T-cell (primary cell): ENCODE data around the gene PSME2. TPM values are rescaled to one million over a fixed set of nuclear protein-coding genes. Genes with fewer than 3 reads are reported as not detected.
A peak's percentile ranks its signal among the peaks of the same experiment; 100 is the strongest.

Experiments used
- ATAC-seq, 4 experiments: fragments of 200-7000 bp in 3 of 4; fragments of 150-1000 bp in 1 of 4; cut with Tn5 transposase; replicated peaks in 1 of 4; 1 replicate in 3 of 4; 2 replicates in 1 of 4; pipeline ENCODE4 v1.10.0; 2021; ENCODE audit warnings: moderate library complexity in 3 of 4, mild to moderate bottlenecking in 2 of 4, moderate number of reproducible peaks in 1 of 4
- CTCF ChIA-PET, 2 donors: fragments of 300-600 bp; sonication (Branson Sonifier 250); formaldehyde crosslinking; loops; one replicate each; lab custom pipeline; 2022; ENCODE audit warnings: antibody characterized with exemption in 2 of 2; lab: Charles Lee
- POLR2A ChIA-PET, 2 donors: fragments of 300-600 bp; sonication (Branson Sonifier 250); formaldehyde crosslinking; loops; one replicate each; lab custom pipeline; 2022; ENCODE audit warnings: antibody characterized with exemption in 2 of 2; lab: Charles Lee
- DNase-seq, 35 experiments: peaks; one replicate each; pipeline versions ENCODE4 v3.0.0 to v3.0.0-alpha.2; 2013 to 2023
- H3K27ac ChIP-seq: one replicate; pipeline ENCODE4 v1.5.1; 2013; ENCODE audit warnings: low read length
- H3K27me3 ChIP-seq, 2 experiments: replicated peaks in 1 of 2; 1 replicate in 1 of 2; 2 replicates in 1 of 2; pipeline versions ENCODE4 v1.6.1 to v1.7.0; 2013; ENCODE audit warnings: low read length in 1 of 2, mixed read lengths in 1 of 2; ENCODE audit not compliant: control insufficient read depth in 2 of 2, insufficient read depth in 2 of 2; ENCODE audit errors: extremely low read depth in 1 of 2
- H3K36me3 ChIP-seq, 2 donors: 1 replicate in 1 of 2; 2 replicates in 1 of 2; pipeline versions ENCODE4 v1.6.1 to v1.7.0; 2013; ENCODE audit warnings: low read length in 1 of 2; ENCODE audit not compliant: control insufficient read depth in 2 of 2, insufficient read depth in 1 of 2; ENCODE audit errors: extremely low read depth in 1 of 2
- H3K4me1 ChIP-seq, 2 experiments: 1 replicate in 1 of 2; 2 replicates in 1 of 2; pipeline versions ENCODE4 v1.6.1 to v1.7.0; 2013; ENCODE audit warnings: low read length in 2 of 2, mixed read lengths in 1 of 2; ENCODE audit not compliant: insufficient read depth in 2 of 2, control insufficient read depth in 1 of 2; ENCODE audit errors: extremely low read depth in 1 of 2
- H3K4me3 ChIP-seq, 2 donors: 1 replicate in 1 of 2; 2 replicates in 1 of 2; pipeline versions ENCODE4 v1.5.1 to v1.7.0; 2013; ENCODE audit warnings: mild to moderate bottlenecking in 2 of 2, low read length in 1 of 2, moderate library complexity in 1 of 2; ENCODE audit not compliant: control insufficient read depth in 1 of 2; ENCODE audit errors: extremely low read depth in 1 of 2
- H3K9me3 ChIP-seq: 2 replicates; pipeline ENCODE4 v1.7.0; 2013
- H3K27ac Mint-ChIP-seq, 2 donors: one replicate each; pipeline ENCODE4 v1.8.0; 2020 to 2021; ENCODE audit warnings: mild to moderate bottlenecking in 2 of 2, mixed read lengths in 2 of 2
- H3K27me3 Mint-ChIP-seq, 2 donors: one replicate each; pipeline ENCODE4 v1.8.0; 2021 to 2022; ENCODE audit warnings: mixed read lengths in 2 of 2
- H3K36me3 Mint-ChIP-seq: one replicate; pipeline ENCODE4 v1.8.0; 2021; ENCODE audit warnings: mixed read lengths
- H3K4me1 Mint-ChIP-seq, 3 donors: one replicate each; pipeline ENCODE4 v1.8.0; 2020 to 2022; ENCODE audit warnings: mixed read lengths in 3 of 3, mild to moderate bottlenecking in 1 of 3
- H3K4me3 Mint-ChIP-seq, 3 donors: one replicate each; pipeline ENCODE4 v1.8.0; 2020 to 2022; ENCODE audit warnings: mild to moderate bottlenecking in 3 of 3, mixed read lengths in 3 of 3, moderate library complexity in 3 of 3
- H3K9me3 Mint-ChIP-seq, 3 donors: one replicate each; pipeline ENCODE4 v1.8.0; 2020 to 2022; ENCODE audit warnings: mixed read lengths in 3 of 3
- WGBS: methylation state at CpG from one replicate; pipeline ENCODE4 v1.1.5; 2013; ENCODE audit warnings: missing lambda C conversion rate; ENCODE audit not compliant: insufficient coverage; 5-methylcytosine and 5-hydroxymethylcytosine counted together
- total RNA-seq, 35 experiments: library from RNA in 6 of 35; stranded (reverse) in 6 of 35; fragments of 120-200 nt in 1 of 35; gene quantifications; one replicate each; pipeline versions ENCODE4 v1.2.1 to v1.2.4 and lab custom pipeline; 2013 to 2026

PSME2 gene
- total RNA-seq, 5 donors from 2014 or later (not counting 1 experiment from before 2014, with no cell fraction given) = 130 to 192 (median 159) TPM

- ATAC-seq = no peak
- Histone ChIP-seq H3K4me3 (no peak overlapping the region), H3K9me3 (no peaks in the 10 kb centered on the region), H3K27ac (no peak overlapping the region), H3K27me3 (no peaks in the 10 kb centered on the region), H3K36me3 (peaks cover 20 to 61% of the 10 kb centered on the region in 2 donors), H3K4me1 (peaks cover 3 to 30% of the 10 kb centered on the region in 2 experiments)
- Mint-ChIP-seq H3K27ac (peak overlapping the region; percentile 59 to 72), H3K9me3 (no peaks in the 10 kb centered on the region), H3K36me3 (peaks cover 26% of the 10 kb centered on the region), H3K4me1 (peaks cover 28 to 38% (median 30%) of the 10 kb centered on the region in 3 donors), H3K4me3 (peak overlapping the region; percentile 70 to 89 (median 86)), H3K27me3 (no peaks in the 10 kb centered on the region)
- 100% methylated on average over 3 of the region's 10 CpGs for WGBS
- ChIA-PET POLR2A (interaction anchor here in 1 of 2 donors (0.6 to 0.8 kb wide), 2 partner anchors 26 to 36 kb away, joined by 3 to 7 read pairs; partner anchors contain the start of gene IRF9), CTCF (no interaction called here)
- no peak for DNase-seq
Observed at GRCh38 chr14:24186831-24187538, 40.6 kb upstream of the PSME2 start.

- Histone ChIP-seq H3K4me3 (no peak overlapping the region), H3K9me3 (no peaks in the 10 kb centered on the region), H3K27ac (no peak overlapping the region), H3K27me3 (no peaks in the 10 kb centered on the region), H3K4me1 (peaks cover 3 to 30% of the 10 kb centered on the region in 2 experiments), H3K36me3 (peaks cover 24 to 67% of the 10 kb centered on the region in 2 donors)
- Mint-ChIP-seq H3K4me3 (no peak overlapping the region), H3K27ac (no peak overlapping the region), H3K9me3 (no peaks in the 10 kb centered on the region), H3K36me3 (peaks cover 25% of the 10 kb centered on the region), H3K4me1 (peaks cover 23 to 30% (median 27%) of the 10 kb centered on the region in 3 donors), H3K27me3 (no peaks in the 10 kb centered on the region)
- ChIA-PET POLR2A (interaction anchor here in 1 of 2 donors (0.9 kb wide), 1 partner anchor 10 kb away, joined by 3 read pairs; the partner anchor contains the start of gene TM9SF1), CTCF (interaction anchor here in 1 of 2 donors (0.6 to 0.7 kb wide), 2 partner anchors 24 to 41 kb away, joined by 3 read pairs; partner anchors contain the start of gene IRF9)
- WGBS = 96% methylated on average over 10 of the region's 11 CpGs
- ATAC-seq (no peak), DNase-seq (no peak)
Observed at GRCh38 chr14:24185741-24186140, 39.3 kb upstream of the PSME2 start.

- no peak overlapping the region for H3K27ac ChIP-seq
- no peaks in the 10 kb centered on the region for H3K9me3 Mint-ChIP-seq
- DNase-seq (no peak), ATAC-seq (no peak)
- POLR2A ChIA-PET = interaction anchor here (0.7 to 0.9 kb wide), 2 partner anchors 10 to 14 kb away, joined by 3 to 5 read pairs; partner anchors contain the start of gene TM9SF1 (in 1 of the 2)
- H3K9me3 ChIP-seq = no peaks in the 10 kb centered on the region
- no peak overlapping the region for H3K4me3 Mint-ChIP-seq
- H3K4me1 Mint-ChIP-seq = peaks cover 23 to 29% (median 27%) of the 10 kb centered on the region in 3 donors
- H3K27me3 ChIP-seq = no peaks in the 10 kb centered on the region
- H3K27me3 Mint-ChIP-seq = no peaks in the 10 kb centered on the region
- no peak overlapping the region for H3K4me3 ChIP-seq
- WGBS = 96% methylated on average over 5 of the region's 7 CpGs
- H3K36me3 Mint-ChIP-seq = peaks cover 30% of the 10 kb centered on the region
- H3K27ac Mint-ChIP-seq = no peak overlapping the region
- CTCF ChIA-PET = interaction anchor here in 1 of 2 donors (0.5 kb wide), 1 partner anchor 554 kb away, joined by 3 read pairs; no protein-coding TSS in a partner anchor
- peaks cover 28 to 67% of the 10 kb centered on the region in 2 donors for H3K36me3 ChIP-seq
- H3K4me1 ChIP-seq = peaks cover 3 to 30% of the 10 kb centered on the region in 2 experiments
Observed at GRCh38 chr14:24185026-24185425, 38.6 kb upstream of the PSME2 start.

- Mint-ChIP-seq H3K27ac (no peak overlapping the region), H3K9me3 (no peaks in the 10 kb centered on the region), H3K27me3 (no peaks in the 10 kb centered on the region), H3K4me1 (peaks cover 21 to 25% (median 24%) of the 10 kb centered on the region in 3 donors), H3K4me3 (no peak overlapping the region), H3K36me3 (peaks cover 35% of the 10 kb centered on the region)
- Histone ChIP-seq H3K27ac (no peak overlapping the region), H3K4me3 (no peak overlapping the region), H3K9me3 (no peaks in the 10 kb centered on the region), H3K36me3 (peaks cover 32 to 74% of the 10 kb centered on the region in 2 donors), H3K4me1 (peaks cover 3 to 27% of the 10 kb centered on the region in 2 experiments), H3K27me3 (no peaks in the 10 kb centered on the region)
- ChIA-PET CTCF (interaction anchor here (0.5 to 1.1 kb wide), 2 partner anchors 23 to 553 kb away, joined by 3 to 4 read pairs; no protein-coding TSS in a partner anchor), POLR2A (interaction anchor here (0.6 to 0.9 kb wide), 3 partner anchors 11 to 27 kb away, joined by 3 to 5 read pairs (median 3); partner anchors contain the start of gene TM9SF1 (in 1 of the 2))
- DNase-seq (no peak), ATAC-seq (no peak)
- WGBS = 97% methylated on average over 14 of the region's 19 CpGs
Observed at GRCh38 chr14:24184104-24184970, 37.9 kb upstream of the PSME2 start.

GRCh38 chr14:24183014-24183481 is 36.6 kb upstream of the PSME2 start:
- WGBS = 98% methylated on average over 9 of the region's 15 CpGs
- Mint-ChIP-seq H3K27me3 (no peaks in the 10 kb centered on the region), H3K4me1 (peaks cover 12 to 15% (median 13%) of the 10 kb centered on the region in 3 donors), H3K4me3 (no peak overlapping the region), H3K36me3 (peaks cover 39% of the 10 kb centered on the region), H3K9me3 (no peaks in the 10 kb centered on the region), H3K27ac (no peak overlapping the region)
- H3K36me3 ChIP-seq = peaks cover 34 to 87% of the 10 kb centered on the region in 2 donors
- DNase-seq = no peak
- H3K27me3 ChIP-seq = no peaks in the 10 kb centered on the region
- ChIA-PET POLR2A (no interaction called here), CTCF (interaction anchor here in 1 of 2 donors (1.1 kb wide), 1 partner anchor 21 kb away, joined by 4 read pairs; no protein-coding TSS in a partner anchor)
- H3K4me1 ChIP-seq = peaks cover 3 to 16% of the 10 kb centered on the region in 2 experiments
- H3K9me3 ChIP-seq = no peaks in the 10 kb centered on the region
- H3K4me3 ChIP-seq = no peak overlapping the region
- ATAC-seq = no peak
- no peak overlapping the region for H3K27ac ChIP-seq
